Osteocyte (in vitro differentiated cells): ENCODE data around the gene LNX2. TPM values are rescaled to one million over a fixed set of nuclear protein-coding genes. Genes with fewer than 3 reads are reported as not detected.
A peak's percentile ranks its signal among the peaks of the same experiment; 100 is the strongest.

ENCODE experiments used
- DNase-seq: peaks from one replicate; pipeline ENCODE4 v3.0.0; 2021; ENCODE audit warnings: mixed read lengths; ENCODE audit not compliant: unreplicated experiment; ENCODE audit errors: extremely low spot score
- H3K27ac Mint-ChIP-seq: one replicate; pipeline ENCODE4 v1.8.0; 2021; ENCODE audit warnings: mild to moderate bottlenecking, mixed read lengths; ENCODE audit not compliant: unreplicated experiment
- H3K27me3 Mint-ChIP-seq: one replicate; pipeline ENCODE4 v1.8.0; 2021; ENCODE audit warnings: mixed read lengths; ENCODE audit not compliant: unreplicated experiment
- H3K36me3 Mint-ChIP-seq: one replicate; pipeline ENCODE4 v1.8.0; 2021; ENCODE audit warnings: mixed read lengths; ENCODE audit not compliant: unreplicated experiment
- H3K4me1 Mint-ChIP-seq: one replicate; pipeline ENCODE4 v1.8.0; 2021; ENCODE audit warnings: mixed read lengths; ENCODE audit not compliant: unreplicated experiment
- H3K4me3 Mint-ChIP-seq: one replicate; pipeline ENCODE4 v1.8.0; 2021; ENCODE audit warnings: mild to moderate bottlenecking, moderate library complexity, mixed read lengths; ENCODE audit not compliant: unreplicated experiment
- H3K9me3 Mint-ChIP-seq: one replicate; pipeline ENCODE4 v1.8.0; 2021; ENCODE audit warnings: mixed read lengths; ENCODE audit not compliant: unreplicated experiment
- CTCF ChIP-seq: fragments of 200-600 bp; sonication (generic); IDR thresholded peaks from 2 replicates; pipeline ENCODE4 v1.5.0; 2021; ENCODE audit warnings: antibody characterized with exemption, mild to moderate bottlenecking, moderate library complexity
- total RNA-seq: library from RNA; stranded (reverse); gene quantifications from 2 replicates; pipeline ENCODE4 v1.2.1, GENCODE V29; 2021

The LNX2 gene
- total RNA-seq, 1 donor from 2014 or later, result 7.2 TPM

GRCh38 chr13:27619093-27619727, 1.1 kb downstream of the LNX2 start:
- Mint-ChIP-seq H3K4me3 (peak overlapping the region; percentile 94), H3K4me1 (peaks cover 33% of the 10 kb centered on the region), H3K27me3 (no peaks in the 10 kb centered on the region), H3K36me3 (peaks cover 8% of the 10 kb centered on the region), H3K27ac (peak overlapping the region; percentile 91), H3K9me3 (peaks cover 7% of the 10 kb centered on the region)
- DNase-seq, result no peak
- TF ChIP-seq CTCF, result no peak

- DNase-seq, result no peak
- Mint-ChIP-seq H3K4me3 (no peak overlapping the region), H3K9me3 (peaks cover 8% of the 10 kb centered on the region), H3K36me3 (peaks cover 3% of the 10 kb centered on the region), H3K4me1 (peaks cover 26% of the 10 kb centered on the region), H3K27me3 (no peaks in the 10 kb centered on the region), H3K27ac (no peak overlapping the region)
- no peak for TF ChIP-seq CTCF
These were observed 2.4 kb downstream of the LNX2 start for GRCh38 chr13:27617881-27618321.

- DNase-seq, result no peak
- no peak for TF ChIP-seq CTCF
- Mint-ChIP-seq H3K27ac (no peak overlapping the region), H3K36me3 (no peaks in the 10 kb centered on the region), H3K9me3 (peaks cover 8% of the 10 kb centered on the region), H3K27me3 (no peaks in the 10 kb centered on the region), H3K4me1 (peaks cover 21% of the 10 kb centered on the region), H3K4me3 (no peak overlapping the region)
These were observed 6.7 kb downstream of the LNX2 start for GRCh38 chr13:27613628-27614027.

- H3K27me3 Mint-ChIP-seq, result no peaks in the 10 kb centered on the region
- no peak for TF ChIP-seq CTCF
- no peak overlapping the region for H3K4me3 Mint-ChIP-seq
- peak overlapping the region; percentile 5 for H3K27ac Mint-ChIP-seq
- DNase-seq, result no peak
- H3K9me3 Mint-ChIP-seq, result no peaks in the 10 kb centered on the region
- H3K4me1 Mint-ChIP-seq, result peaks cover 31% of the 10 kb centered on the region
- no peaks in the 10 kb centered on the region for H3K36me3 Mint-ChIP-seq
These were observed 13.2 kb downstream of the LNX2 start for GRCh38 chr13:27607125-27607524.

- no peak for DNase-seq
- no peak for TF ChIP-seq CTCF
- Mint-ChIP-seq H3K36me3 (no peaks in the 10 kb centered on the region), H3K27ac (no peak overlapping the region), H3K4me3 (no peak overlapping the region), H3K9me3 (no peaks in the 10 kb centered on the region), H3K4me1 (peaks cover 22% of the 10 kb centered on the region), H3K27me3 (no peaks in the 10 kb centered on the region)
These were observed 14.6 kb downstream of the LNX2 start for GRCh38 chr13:27605610-27606200.
